Neutrophil (primary cell): ENCODE results near the gene BRSK2.

Experiments used
- H3K27ac ChIP-seq: fragments of 200-600 bp; sonication (generic); 2 replicates; pipeline ENCODE4 v1.5.1; 2016; ENCODE audit warnings: mild to moderate bottlenecking, moderate library complexity
- H3K27me3 ChIP-seq: fragments of 200-600 bp; sonication (generic); 2 replicates; pipeline ENCODE4 v1.6.0; 2016; ENCODE audit warnings: mild to moderate bottlenecking
- H3K36me3 ChIP-seq: fragments of 200-600 bp; sonication (generic); 2 replicates; pipeline ENCODE4 v1.5.1; 2017
- H3K4me1 ChIP-seq, 2 experiments: fragments of 200-600 bp in 1 of 2; sonication (generic) in 1 of 2; 1 replicate in 1 of 2; 2 replicates in 1 of 2; pipeline versions ENCODE4 v1.5.1 to v1.6.1; 2013 to 2016; ENCODE audit warnings: low read depth in 1 of 2, low read length in 1 of 2, mild to moderate bottlenecking in 1 of 2, moderate library complexity in 1 of 2; ENCODE audit not compliant: control insufficient read depth in 1 of 2, insufficient read depth in 1 of 2
- H3K4me3 ChIP-seq, 2 experiments: fragments of 200-600 bp in 1 of 2; sonication (generic) in 1 of 2; 1 replicate in 1 of 2; 2 replicates in 1 of 2; pipeline ENCODE4 v1.5.1; 2013 to 2016; ENCODE audit warnings: low read depth in 1 of 2, low read length in 1 of 2, mild to moderate bottlenecking in 1 of 2, moderate library complexity in 1 of 2
- H3K9me3 ChIP-seq: fragments of 200-600 bp; sonication (generic); 2 replicates; pipeline ENCODE4 v1.5.1; 2016
- CTCF ChIP-seq: fragments of 200-600 bp; sonication (generic); IDR thresholded peaks from 2 replicates; pipeline ENCODE4 v1.5.1; 2016; ENCODE audit warnings: antibody characterized with exemption

Gene BRSK2

GRCh38 chr11:1348796-1349326, 40.9 kb upstream of the BRSK2 start:
- Histone ChIP-seq H3K9me3 (no peaks in the 10 kb centered on the region), H3K27ac (no peak overlapping the region), H3K4me3 (no peak overlapping the region), H3K36me3 (no peaks in the 10 kb centered on the region), H3K27me3 (peaks cover 25% of the 10 kb centered on the region), H3K4me1 (no peaks in the 10 kb centered on the region)
- no peak for TF ChIP-seq CTCF

- no peak overlapping the region for H3K27ac ChIP-seq
- H3K4me1 ChIP-seq, result no peaks in the 10 kb centered on the region
- H3K9me3 ChIP-seq, result no peaks in the 10 kb centered on the region
- H3K4me3 ChIP-seq, result no peak overlapping the region
- TF ChIP-seq CTCF, result no peak
- H3K27me3 ChIP-seq, result peaks cover 18% of the 10 kb centered on the region
- H3K36me3 ChIP-seq, result no peaks in the 10 kb centered on the region
Observed at GRCh38 chr11:1349327-1350041, 40.2 kb upstream of the BRSK2 start.

- Histone ChIP-seq H3K4me1 (no peaks in the 10 kb centered on the region), H3K27ac (no peak overlapping the region), H3K27me3 (peaks cover 19% of the 10 kb centered on the region), H3K9me3 (no peaks in the 10 kb centered on the region), H3K4me3 (no peak overlapping the region), H3K36me3 (no peaks in the 10 kb centered on the region)
- TF ChIP-seq CTCF, result no peak
Observed at GRCh38 chr11:1350086-1350725, 39.5 kb upstream of the BRSK2 start.

GRCh38 chr11:1351278-1351937, 38.3 kb upstream of the BRSK2 start:
- Histone ChIP-seq H3K9me3 (no peaks in the 10 kb centered on the region), H3K4me1 (no peaks in the 10 kb centered on the region), H3K36me3 (no peaks in the 10 kb centered on the region), H3K27me3 (peaks cover 19% of the 10 kb centered on the region), H3K4me3 (no peak overlapping the region), H3K27ac (no peak overlapping the region)
- TF ChIP-seq CTCF, result no peak

GRCh38 chr11:1352696-1353382, 36.9 kb upstream of the BRSK2 start:
- TF ChIP-seq CTCF, result no peak
- Histone ChIP-seq H3K27me3 (peaks cover 21% of the 10 kb centered on the region), H3K27ac (no peak overlapping the region), H3K36me3 (no peaks in the 10 kb centered on the region), H3K4me1 (no peaks in the 10 kb centered on the region), H3K9me3 (no peaks in the 10 kb centered on the region), H3K4me3 (no peak overlapping the region)
